Measurements from ENCODE around the gene LRRC32.

DNA sequence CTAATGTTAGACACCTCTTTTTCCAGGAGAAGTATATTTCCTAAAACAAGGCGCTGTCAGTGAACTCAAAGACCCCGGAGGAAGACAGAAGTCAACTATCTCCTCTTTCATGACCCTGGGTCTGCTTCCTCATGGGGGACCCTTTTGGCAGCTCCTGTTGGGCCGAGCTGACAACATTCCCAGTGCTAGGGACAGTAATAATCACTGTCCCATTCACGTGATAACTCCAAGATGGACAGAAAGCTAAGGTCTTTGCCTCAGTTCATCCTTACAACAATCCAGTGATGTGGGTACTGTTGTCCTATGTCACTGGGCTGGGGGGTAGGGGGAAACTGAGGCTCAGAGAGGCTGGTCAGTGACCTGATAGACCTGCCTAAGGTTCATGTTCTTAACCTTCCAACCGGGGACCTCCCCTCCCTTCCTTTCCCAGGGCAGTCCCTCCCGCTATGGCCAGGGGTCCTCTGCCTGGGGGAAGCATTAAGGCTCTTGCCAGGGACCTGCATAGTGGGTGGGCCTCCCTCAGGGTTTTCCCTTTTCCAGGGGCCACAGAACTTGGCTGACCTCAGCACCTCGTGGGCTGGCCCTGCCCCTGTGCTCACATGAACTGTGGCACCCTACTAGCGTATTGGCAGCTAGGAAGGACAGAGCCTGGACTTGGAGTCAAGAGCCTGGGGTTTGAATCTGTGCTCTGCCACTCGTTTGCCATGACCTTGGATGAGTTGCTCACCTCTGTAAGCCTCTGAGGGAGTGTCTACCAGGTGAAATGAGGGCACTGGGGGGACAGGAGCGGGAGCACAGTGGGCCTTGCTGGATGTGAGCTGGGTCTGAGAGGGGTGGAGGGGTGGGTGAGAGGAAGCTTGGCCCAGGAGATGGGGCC, 53.6 kb downstream of the LRRC32 start:
- TF ChIP-seq POLR2A (IDR thresholded peaks at IDR 0.05) = no peak
- TF ChIP-seq, protein P1, sequence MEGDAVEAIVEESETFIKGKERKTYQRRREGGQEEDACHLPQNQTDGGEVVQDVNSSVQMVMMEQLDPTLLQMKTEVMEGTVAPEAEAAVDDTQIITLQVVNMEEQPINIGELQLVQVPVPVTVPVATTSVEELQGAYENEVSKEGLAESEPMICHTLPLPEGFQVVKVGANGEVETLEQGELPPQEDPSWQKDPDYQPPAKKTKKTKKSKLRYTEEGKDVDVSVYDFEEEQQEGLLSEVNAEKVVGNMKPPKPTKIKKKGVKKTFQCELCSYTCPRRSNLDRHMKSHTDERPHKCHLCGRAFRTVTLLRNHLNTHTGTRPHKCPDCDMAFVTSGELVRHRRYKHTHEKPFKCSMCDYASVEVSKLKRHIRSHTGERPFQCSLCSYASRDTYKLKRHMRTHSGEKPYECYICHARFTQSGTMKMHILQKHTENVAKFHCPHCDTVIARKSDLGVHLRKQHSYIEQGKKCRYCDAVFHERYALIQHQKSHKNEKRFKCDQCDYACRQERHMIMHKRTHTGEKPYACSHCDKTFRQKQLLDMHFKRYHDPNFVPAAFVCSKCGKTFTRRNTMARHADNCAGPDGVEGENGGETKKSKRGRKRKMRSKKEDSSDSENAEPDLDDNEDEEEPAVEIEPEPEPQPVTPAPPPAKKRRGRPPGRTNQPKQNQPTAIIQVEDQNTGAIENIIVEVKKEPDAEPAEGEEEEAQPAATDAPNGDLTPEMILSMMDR (IDR thresholded peaks at IDR 0.05) = no peak

All from adrenal gland (tissue), 5 donors.